Lung (tissue), 12 donors: ENCODE measurements around the gene ARRB2. TPM values are rescaled to one million over a fixed set of nuclear protein-coding genes. Genes with fewer than 3 reads are reported as not detected.
"Not testable (repeated sequence)": the region's sequence is repeated elsewhere in the genome, so short reads cannot be mapped to it uniquely, and the experiment has no call there.

Experiments
- ATAC-seq: fragments of 200-7000 bp; cut with Tn5 transposase; one replicate; pipeline ENCODE4 v1.9.1; 2020; ENCODE audit warnings: moderate number of reproducible peaks; ENCODE audit not compliant: insufficient read depth, low FRiP score
- DNase-seq, 3 donors: peaks; one replicate each; pipeline ENCODE4 v3.0.0-alpha.2; 2013 to 2017
- H3K27ac ChIP-seq, 2 donors: one replicate each; pipeline ENCODE4 v1.5.1; 2013; ENCODE audit warnings: mild to moderate bottlenecking in 2 of 2, moderate library complexity in 2 of 2, control low read depth in 1 of 2, inconsistent platforms in 1 of 2, low read depth in 1 of 2, low read length in 1 of 2
- H3K27me3 ChIP-seq, 3 donors: one replicate each; pipeline ENCODE4 v1.5.1; 2013; ENCODE audit warnings: low read length in 2 of 3; ENCODE audit not compliant: control insufficient read depth in 3 of 3, insufficient read depth in 3 of 3
- H3K36me3 ChIP-seq, 4 donors: one replicate each; pipeline ENCODE4 v1.5.1; 2013; ENCODE audit warnings: low read length in 4 of 4, mild to moderate bottlenecking in 1 of 4, moderate library complexity in 1 of 4; ENCODE audit not compliant: control insufficient read depth in 4 of 4, insufficient read depth in 4 of 4
- H3K4me1 ChIP-seq, 5 donors: one replicate each; pipeline ENCODE4 v1.5.1; 2013; ENCODE audit warnings: low read length in 5 of 5, mild to moderate bottlenecking in 2 of 5, moderate library complexity in 1 of 5; ENCODE audit not compliant: control insufficient read depth in 5 of 5, insufficient read depth in 5 of 5
- H3K4me3 ChIP-seq: one replicate; pipeline ENCODE4 v1.5.1; 2013; ENCODE audit warnings: mild to moderate bottlenecking, control low read depth, moderate library complexity
- H3K9ac ChIP-seq, 2 donors: one replicate each; pipeline ENCODE4 v1.5.1; 2013; ENCODE audit warnings: low read length in 2 of 2, control low read depth in 1 of 2; ENCODE audit not compliant: insufficient read depth in 1 of 2
- H3K9me3 ChIP-seq, 4 donors: one replicate each; pipeline ENCODE4 v1.5.1; 2013; ENCODE audit warnings: low read length in 3 of 4, mild to moderate bottlenecking in 1 of 4, moderate library complexity in 1 of 4; ENCODE audit not compliant: control insufficient read depth in 4 of 4, insufficient read depth in 3 of 4
- WGBS, 2 donors: extraction: QIAGEN DNeasy Blood & Tissue Kit; methylation state at CpG; one replicate each; pipeline ENCODE4 v1.1.7; 2013; 5-methylcytosine and 5-hydroxymethylcytosine counted together
- polyA plus RNA-seq, 2 donors: library from polyadenylated mRNA; stranded (reverse); fragments of 200-250 nt; gene quantifications; one replicate each; pipeline ENCODE4 v1.2.1, GENCODE V29; 2013
- total RNA-seq, 2 donors: library from RNA; depleted of rRNA in 1 of 2; stranded (reverse); fragments of >200 nt in 1 of 2; gene quantifications; one replicate each; pipeline ENCODE4 v1.2.1, GENCODE V29; 2014 to 2021
- TF ChIP-seq, protein P1 (sequence below): IDR thresholded peaks from 2 replicates; pipeline ENCODE4 v1.5.1; 2012; ENCODE audit warnings: mild to moderate bottlenecking; ENCODE audit errors: control extremely low read depth, extremely low read depth
- donor health status: control.
- donor health status: control.
- donor health status: Bipolar disorder and iron deficiency.
- donor health status: healthy.
- donor health status: DM: yes; HTN: yes; CAD: no.

Gene ARRB2
- total and polyA plus RNA-seq, 4 donors: 27.2 to 222 (median 142) TPM

DNA sequence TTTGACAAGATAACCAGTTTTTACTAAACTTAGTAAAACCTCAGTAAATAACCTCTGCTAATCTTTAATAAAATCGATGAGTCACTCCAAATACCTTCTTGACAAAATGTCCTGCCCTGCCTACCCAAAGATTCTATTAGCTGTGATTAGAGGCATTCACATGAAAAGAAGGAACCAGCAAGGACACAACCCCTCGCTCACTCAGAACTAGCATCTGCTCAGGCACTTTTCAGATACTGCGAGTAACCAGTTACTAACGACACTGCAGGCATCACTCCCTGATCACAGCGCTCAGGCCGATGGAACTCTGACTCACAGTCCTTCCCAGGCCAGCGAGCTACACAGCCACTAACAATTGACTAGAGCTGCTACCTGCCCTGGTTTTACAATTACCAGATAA is 30.8 kb upstream of the ARRB2 start:
- WGBS, 2 donors: 84 to 85% methylated on average over 7 of the region's 7 CpGs

DNA sequence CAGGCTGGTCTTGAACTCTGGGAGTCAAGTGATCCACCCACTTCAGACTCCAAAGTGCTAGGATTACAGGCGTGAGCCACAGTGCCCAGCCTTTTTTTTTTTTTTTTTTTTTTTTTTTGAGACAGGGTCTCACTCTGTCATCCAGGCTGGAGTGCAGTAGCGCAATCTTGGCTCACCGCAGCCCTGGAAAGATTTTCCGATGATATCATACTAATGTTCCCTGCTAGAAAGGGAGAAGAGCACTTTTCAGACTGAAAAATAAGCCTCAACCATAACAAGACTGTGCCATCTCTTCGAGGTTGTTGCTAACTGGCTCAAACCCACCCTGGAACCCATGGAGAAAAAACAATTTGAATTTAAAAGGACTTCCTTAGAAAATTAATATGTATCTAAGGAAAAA is 26.7 kb upstream of the ARRB2 start:
- not testable (repeated sequence) for H3K9ac ChIP-seq, H3K27ac ChIP-seq, H3K27me3 ChIP-seq, DNase-seq, ATAC-seq, H3K9me3 ChIP-seq, H3K4me3 ChIP-seq
- Histone ChIP-seq H3K36me3 (peaks cover 9 to 36% (median 21%) of the 10 kb centered on the region in 4 donors), H3K4me1 (peaks cover 0 to 12% (median 6%) of the 10 kb centered on the region in 5 donors)
- WGBS, 2 donors: 87 to 88% methylated on average over 5 of the region's 5 CpGs

More for the DNA sequence above, 30.8 kb upstream of the ARRB2 start:
- no peaks in the 10 kb centered on the region for H3K9me3 ChIP-seq
- TF ChIP-seq, protein P1, sequence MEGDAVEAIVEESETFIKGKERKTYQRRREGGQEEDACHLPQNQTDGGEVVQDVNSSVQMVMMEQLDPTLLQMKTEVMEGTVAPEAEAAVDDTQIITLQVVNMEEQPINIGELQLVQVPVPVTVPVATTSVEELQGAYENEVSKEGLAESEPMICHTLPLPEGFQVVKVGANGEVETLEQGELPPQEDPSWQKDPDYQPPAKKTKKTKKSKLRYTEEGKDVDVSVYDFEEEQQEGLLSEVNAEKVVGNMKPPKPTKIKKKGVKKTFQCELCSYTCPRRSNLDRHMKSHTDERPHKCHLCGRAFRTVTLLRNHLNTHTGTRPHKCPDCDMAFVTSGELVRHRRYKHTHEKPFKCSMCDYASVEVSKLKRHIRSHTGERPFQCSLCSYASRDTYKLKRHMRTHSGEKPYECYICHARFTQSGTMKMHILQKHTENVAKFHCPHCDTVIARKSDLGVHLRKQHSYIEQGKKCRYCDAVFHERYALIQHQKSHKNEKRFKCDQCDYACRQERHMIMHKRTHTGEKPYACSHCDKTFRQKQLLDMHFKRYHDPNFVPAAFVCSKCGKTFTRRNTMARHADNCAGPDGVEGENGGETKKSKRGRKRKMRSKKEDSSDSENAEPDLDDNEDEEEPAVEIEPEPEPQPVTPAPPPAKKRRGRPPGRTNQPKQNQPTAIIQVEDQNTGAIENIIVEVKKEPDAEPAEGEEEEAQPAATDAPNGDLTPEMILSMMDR: no peak
- H3K27ac ChIP-seq: no peak overlapping the region
- DNase-seq (no peak), ATAC-seq (no peak)
- H3K36me3 ChIP-seq: peaks cover 8 to 41% (median 36%) of the 10 kb centered on the region in 4 donors
- peaks cover 0 to 41% (median 11%) of the 10 kb centered on the region in 5 donors for H3K4me1 ChIP-seq
- no peaks in the 10 kb centered on the region for H3K27me3 ChIP-seq
- no peak overlapping the region for H3K4me3 ChIP-seq
- no peak overlapping the region for H3K9ac ChIP-seq

DNA sequence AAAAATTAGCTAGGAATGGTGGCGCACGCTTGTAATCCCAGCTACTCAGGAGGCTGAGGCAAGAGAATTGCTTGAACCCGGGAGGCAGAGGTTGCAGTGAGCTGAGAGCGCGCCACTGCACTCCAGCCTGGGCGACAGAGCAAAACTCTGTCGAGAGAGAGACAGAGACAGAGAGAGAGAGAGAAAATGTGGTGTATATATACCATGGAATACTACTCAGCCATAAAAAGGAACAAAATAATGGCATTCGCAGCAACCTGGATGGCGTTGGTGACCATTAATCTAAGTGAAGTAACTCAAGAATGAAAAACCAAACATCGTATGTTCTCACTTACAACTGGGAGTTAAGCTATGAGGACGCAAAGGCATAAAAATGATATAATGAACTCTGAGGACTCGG is 20.6 kb upstream of the ARRB2 start:
- not testable (repeated sequence) for H3K27ac ChIP-seq, H3K9ac ChIP-seq, H3K9me3 ChIP-seq, H3K4me3 ChIP-seq, H3K27me3 ChIP-seq, DNase-seq, ATAC-seq
- Histone ChIP-seq H3K36me3 (peaks cover 10 to 19% (median 16%) of the 10 kb centered on the region in 4 donors), H3K4me1 (peaks cover 0 to 10% (median 4%) of the 10 kb centered on the region in 5 donors)
- 90 to 92% methylated on average over 12 of the region's 12 CpGs for WGBS, 2 donors

DNA sequence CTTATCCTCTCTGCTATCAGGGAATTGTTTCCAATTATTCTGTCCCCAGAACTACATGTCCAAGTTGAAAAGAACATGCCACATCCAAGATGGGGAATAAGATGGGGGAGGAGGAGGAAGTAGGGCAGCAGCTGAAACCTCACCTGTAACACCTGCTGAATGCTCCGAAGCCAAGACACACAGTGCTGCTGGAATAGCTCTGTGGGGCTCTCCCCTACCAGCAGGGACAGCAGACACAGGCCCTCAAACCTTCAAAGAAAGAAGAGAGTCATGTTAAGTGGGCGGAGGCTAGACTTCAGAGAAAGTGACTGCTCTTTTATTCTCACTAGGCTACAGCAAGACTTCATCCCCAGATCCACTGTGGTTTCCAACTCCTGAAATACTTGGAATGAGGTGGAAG is 19.7 kb upstream of the ARRB2 start:
- Histone ChIP-seq H3K4me3 (no peak overlapping the region), H3K27me3 (no peaks in the 10 kb centered on the region), H3K36me3 (peaks cover 10 to 16% (median 13%) of the 10 kb centered on the region in 4 donors), H3K4me1 (peaks cover 0 to 10% (median 4%) of the 10 kb centered on the region in 5 donors), H3K27ac (no peak overlapping the region), H3K9ac (no peak overlapping the region), H3K9me3 (no peaks in the 10 kb centered on the region)
- TF ChIP-seq, protein P1: no peak
- ATAC-seq (no peak), DNase-seq (no peak)
- 89 to 92% methylated on average over 2 of the region's 2 CpGs for WGBS, 2 donors
